Forelimb muscle (tissue), 1 donor: ENCODE results near the gene BMERB1. TPM values are rescaled to one million over a fixed set of nuclear protein-coding genes. Genes with fewer than 3 reads are reported as not detected.
"Not testable (repeated sequence)": the region's sequence is repeated elsewhere in the genome, so short reads cannot be mapped to it uniquely, and the experiment has no call there.

Experiments used
- DNase-seq: peaks from one replicate; pipeline ENCODE4 v3.0.0-alpha.2; 2013; ENCODE audit warnings: low read depth
- polyA plus RNA-seq: library from polyadenylated mRNA; unstranded; fragments of 120-200 nt; gene quantifications from one replicate; pipeline ENCODE4 v1.2.1, GENCODE V29; 2013; ENCODE audit not compliant: insufficient read length

Gene BMERB1
- polyA plus RNA-seq, 1 donor: 26.6 TPM

DNA sequence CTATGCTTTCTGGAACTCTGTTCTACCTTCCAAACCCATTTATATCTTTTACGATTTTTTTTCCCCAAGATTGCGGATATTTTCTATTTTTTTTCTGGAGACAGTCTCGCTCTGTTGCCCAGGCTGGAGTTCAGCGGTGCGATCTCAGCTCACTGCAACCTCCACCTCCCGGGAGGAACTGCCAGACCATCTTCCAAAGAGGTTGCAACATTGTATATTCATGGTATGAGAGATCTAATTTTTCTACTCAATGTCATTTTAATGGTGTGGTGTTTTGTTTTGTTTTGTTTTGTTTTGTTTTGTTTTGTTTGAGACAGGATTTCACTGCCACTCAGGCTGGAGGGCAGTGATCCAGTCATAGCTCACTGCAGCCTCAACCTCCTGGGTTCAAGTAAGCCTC lies 8.5 kb upstream of the BMERB1 start:
- no peak for DNase-seq

DNA sequence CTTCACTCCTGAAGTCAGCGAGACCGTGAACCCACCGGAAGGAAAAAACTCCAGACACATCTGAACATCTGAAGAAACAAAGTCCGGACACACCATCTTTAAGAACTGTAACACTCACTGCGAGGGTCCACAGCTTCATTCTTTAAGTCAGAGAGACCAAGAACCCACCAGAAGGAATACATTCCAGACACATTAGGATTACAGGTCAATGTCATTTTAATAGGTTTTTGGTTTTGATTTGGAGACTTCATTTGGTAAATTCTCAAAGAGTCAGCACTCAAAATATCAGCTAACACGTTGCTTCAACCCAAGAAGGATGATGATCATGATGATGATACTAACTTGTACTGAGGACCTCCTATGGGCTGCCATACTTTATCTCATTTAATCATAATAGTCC lies 7.6 kb upstream of the BMERB1 start:
- no peak for DNase-seq

DNA sequence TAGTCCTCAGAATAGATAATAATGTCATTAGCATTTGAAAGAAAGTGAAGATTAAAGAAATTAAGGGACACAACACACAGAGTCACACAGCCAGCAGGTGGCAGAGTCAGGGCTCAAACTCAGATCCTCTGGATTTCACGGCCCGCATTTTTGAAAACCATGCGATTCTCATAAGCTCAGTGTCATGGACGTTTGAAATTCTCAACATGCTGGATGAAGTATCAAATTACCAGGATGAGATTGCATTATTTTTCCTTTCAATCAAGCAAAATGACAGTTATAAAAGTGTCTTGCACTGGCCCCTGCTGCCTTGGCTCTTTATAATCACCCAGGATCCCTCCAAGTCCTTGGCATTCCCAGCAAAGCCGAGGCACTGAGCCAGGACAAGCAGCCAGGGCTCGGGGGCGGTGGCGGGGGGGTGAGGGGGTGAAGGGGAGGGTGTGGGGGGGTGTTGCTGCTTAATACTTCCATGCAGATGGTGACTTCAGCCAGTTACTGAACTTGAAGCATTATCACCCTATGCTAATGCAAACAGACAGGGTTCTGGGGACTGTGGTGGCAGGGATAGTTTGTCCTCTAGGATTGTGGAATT lies 6.6 kb upstream of the BMERB1 start:
- DNase-seq: peak; percentile 66

DNA sequence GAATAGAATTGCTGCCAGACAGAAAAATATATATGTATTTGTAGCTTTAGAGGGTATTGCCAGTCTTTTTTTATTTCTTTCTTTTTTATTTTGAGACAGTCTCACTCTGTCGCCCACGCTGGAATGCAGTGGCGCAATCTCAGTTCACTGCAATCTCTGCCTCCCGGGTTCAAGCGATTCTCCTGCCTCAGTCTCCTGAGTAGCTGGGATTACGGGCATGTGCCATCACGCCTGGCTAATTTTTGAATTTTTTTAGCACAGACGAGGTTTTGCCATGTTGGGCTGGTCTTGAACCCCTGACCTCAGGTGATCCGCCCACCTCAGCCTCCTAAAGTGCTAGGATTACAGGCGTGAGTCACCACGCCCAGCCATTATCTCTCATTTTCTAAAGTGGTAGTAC lies 3.5 kb upstream of the BMERB1 start:
- not testable (repeated sequence) for DNase-seq

DNA sequence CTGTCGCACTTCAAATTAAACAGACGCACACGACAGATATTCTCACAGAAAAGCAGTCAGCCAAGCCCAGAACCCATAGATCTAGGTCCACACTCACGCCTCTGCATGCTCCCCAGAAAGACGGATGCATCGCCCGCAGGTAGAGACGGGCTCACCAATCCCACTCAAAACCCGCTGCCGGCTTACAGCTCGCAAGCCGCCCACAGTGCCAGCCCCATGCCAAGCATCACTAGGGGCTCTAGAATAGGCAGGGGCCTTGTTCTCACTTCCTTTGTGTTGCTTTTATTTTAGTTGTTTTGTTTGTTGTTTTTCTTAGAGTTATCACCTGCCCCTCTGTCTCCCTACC lies 336 bp upstream of the BMERB1 start:
- DNase-seq: no peak

DNA sequence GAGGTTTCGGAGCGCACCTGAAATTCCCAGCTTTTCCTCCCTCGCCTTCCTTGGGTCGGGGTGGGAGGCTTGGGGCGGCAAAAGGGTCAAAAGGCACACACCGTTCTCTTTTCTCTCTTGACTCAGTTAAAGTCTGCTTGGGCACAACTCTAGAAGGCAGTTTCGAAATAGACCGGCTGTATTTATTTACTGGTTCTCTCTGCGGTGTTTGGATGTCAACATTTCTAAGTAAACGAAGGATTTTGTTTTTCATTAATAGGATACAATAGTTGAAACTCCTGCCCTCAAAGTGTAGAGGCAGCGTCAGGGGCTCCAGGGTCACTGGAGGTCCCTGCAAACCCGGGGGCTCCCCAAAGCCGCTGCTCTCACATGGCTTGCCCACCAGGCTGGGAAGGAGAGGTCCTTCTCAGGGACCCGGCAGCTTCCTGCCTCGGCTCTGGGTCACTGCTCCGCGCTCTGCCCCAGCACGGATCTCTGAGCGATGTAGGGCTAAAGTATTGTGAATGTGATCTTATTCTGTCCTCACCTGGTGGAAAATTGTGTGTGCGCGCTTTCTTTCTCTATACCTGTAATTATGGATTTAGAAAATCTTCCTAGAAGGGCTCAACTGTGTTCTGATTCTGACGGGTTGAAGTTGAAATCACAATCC lies 952 bp downstream of the BMERB1 start:
- no peak for DNase-seq

DNA sequence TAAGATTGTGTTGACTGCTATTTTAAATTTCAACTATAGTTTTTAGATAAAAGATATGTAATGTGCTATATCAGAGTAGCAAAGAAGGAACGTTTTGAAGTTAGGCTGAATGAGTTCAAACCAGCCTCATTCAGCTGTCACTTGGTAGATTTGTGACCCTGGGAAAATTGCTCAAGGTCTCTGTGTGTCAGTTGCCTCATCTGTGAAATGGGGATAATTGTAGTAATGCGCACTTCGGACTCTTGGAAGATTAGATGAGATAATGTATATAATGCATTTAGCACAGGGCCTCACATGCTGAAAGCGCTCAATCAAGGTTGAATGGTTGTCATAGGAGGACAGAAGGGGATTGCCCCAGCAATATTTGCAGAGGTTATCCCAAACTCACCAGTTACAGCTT lies 4.7 kb downstream of the BMERB1 start:
- DNase-seq: no peak

DNA sequence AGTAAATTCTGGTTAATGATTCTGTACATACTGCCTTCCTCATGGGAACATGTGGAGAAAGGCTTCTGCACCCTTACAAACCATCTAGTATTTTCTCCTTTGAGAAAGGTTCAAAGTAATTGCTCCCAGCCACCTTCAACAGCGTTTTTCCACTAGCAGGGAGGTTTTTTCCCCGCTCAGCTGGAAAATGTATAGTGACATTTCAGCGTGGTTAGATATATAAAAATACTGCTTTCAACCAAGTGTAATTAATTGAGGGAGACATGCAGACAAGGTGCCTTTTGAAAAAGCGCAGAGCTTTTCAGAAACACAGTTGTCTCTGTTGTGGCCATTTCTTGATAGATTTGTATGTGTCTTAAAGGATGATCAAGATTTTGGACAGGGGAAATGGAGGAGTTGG lies 5.1 kb downstream of the BMERB1 start:
- no peak for DNase-seq

DNA sequence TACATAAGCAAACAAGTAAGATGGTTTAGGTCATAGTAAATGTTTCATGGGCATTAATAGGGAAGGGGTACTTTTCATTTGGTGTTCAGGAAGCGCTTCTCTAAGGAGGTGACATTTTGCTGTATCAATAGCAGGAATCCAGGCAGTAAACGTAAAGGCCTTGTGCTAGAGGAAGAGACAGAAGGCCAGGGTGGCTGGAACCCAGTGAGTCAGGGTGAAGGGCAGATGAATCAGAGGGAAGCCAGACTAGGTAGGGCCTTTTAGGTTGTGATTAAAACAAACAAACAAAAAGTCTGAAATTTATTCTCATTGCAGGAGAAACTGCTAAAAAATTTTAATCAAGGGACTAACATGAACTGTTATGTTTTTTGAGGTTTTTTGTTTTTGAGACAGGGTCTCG lies 6.5 kb downstream of the BMERB1 start:
- DNase-seq: no peak

DNA sequence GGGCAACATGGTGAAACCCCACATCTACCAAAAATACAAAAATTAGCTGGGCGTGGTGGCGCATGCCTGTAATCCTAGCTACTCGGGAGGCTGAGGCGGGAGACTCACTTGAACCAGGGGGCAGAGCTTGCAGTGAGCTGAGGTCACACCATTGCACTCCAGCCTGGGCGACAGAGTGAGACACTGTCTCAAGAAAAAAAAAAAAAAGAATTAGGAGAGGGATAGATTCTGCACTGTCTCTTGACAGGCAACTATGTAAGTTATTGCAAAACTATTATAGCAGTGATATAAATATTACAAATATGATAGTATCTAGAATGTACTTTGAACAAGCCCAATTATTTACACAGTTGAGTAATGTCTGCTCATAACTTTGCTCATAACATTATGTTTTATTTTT lies 7.8 kb downstream of the BMERB1 start:
- not testable (repeated sequence) for DNase-seq

DNA sequence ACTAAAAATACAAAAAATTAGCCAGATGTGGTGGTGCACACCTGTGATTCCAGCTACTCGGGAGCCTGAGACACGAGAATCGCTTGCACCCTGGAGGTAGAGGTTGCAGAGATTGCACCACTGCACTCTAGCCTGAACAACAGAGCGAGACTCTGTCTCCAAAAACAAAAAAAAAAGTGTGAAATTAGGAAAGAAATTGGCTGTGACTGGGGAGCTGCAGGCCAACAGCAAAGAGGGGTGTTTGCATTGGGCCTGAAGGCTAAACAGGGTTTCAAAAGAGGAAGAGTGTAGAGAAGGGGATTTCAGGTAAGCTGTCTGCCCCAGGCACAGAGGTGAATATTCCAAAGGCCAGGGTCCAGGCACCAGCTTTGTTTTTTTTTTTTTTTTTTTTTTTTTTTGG lies 9.4 kb downstream of the BMERB1 start:
- no peak for DNase-seq

DNA sequence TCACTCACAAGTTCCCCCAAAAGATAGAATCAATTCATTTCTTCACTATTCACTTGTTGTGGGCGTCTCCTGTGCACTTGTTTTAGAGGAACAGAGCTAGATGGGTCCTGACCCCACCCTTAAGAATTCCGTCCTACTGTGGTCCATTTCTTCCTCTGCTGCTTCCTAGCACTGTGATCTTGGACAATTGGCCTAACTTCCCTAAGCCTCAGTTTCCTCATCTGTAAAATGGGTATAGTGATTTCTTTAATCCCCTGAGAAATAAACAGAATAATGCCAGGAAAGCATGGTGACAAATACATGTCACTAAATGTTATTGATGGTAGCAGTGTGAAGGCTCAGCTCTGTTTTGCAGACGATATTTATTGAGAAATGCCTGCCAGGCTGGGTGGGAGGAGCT lies 9.9 kb downstream of the BMERB1 start:
- DNase-seq: no peak

DNA sequence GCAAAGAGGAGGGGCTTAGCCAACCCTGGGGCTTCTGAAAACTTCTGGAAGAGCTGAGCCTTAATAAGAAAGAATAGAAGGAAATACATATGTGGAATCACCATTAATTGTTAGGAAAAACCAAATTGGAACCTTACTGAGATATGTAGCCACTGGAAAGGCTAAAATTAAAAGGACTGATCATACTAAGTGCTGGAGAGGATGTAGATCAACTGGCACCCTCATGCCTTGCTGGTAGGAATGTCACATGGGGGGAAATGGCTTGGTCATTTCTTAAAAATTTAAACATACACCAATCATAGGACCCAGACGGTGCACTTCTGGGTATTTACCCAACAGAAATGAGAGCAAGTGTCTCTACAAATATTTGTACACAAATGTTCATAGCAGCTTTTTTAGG lies 11.1 kb downstream of the BMERB1 start:
- no peak for DNase-seq

DNA sequence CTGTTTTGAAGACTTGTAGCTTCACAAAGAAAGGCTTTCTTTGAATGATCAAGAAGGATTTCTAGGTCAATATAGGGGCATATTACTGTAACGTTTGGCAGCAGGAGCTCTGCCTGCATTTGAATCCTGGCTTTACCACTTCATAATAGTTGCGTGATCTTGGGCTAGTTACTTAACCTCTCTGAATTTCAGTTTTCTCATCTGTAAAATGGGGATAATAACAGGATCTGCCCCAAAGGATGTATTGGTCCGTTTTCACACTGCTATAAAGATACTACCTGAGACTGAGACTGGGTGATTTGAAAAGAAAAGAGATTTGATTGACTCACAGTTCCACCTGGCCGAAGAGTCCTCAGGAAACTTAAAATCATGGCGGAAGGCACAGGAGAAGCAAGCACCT lies 12.5 kb downstream of the BMERB1 start:
- no peak for DNase-seq

DNA sequence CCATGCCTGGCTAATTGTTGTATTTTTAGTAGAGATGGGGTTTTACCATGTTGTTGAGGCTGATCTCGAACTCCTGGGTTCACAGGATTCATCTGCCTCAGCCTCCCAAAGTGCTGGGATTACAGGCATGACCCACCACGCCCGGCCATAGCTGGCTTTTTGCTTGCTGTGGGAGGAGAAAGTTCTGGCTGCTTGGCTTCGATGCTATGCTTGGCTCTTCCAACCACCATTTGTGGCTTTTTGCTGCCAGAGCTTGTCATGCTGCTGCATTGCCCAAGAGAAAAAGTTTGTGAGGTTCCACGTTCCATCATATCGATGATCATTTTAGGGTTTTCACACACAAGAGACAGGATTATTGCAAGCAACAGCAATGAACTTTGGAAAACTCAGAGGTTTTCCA lies 16.2 kb downstream of the BMERB1 start:
- no peak for DNase-seq

DNA sequence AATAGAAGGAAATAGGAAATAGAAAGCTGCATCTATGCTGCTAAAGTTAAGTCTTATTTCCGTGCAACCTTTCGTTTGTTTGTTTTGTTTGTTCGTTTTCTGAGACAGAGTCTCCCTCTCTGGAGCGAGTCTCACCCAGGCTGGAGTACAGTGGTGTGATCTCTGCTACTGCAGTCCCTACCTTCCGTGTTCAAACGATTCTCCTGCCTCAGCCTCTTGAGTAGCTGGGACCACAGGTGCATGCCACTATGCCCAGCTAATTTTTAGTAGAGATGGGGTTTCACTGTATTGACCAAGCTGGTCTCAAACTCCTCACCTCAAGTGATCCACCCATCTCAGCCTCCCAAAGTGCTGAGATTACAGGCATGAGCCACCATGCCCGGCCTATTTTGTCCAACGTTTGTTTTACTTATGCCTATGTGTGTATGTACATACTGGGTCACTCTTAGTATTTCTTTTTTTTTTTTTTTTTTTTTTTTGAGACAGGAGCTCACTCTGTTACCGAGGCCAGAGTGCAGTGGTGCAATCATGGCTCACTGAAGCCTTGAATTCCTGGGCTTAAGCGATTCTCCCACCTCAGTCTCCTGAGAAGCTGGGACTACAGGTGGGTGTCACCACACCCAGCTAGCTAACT lies 16.8 kb downstream of the BMERB1 start:
- DNase-seq: no peak

DNA sequence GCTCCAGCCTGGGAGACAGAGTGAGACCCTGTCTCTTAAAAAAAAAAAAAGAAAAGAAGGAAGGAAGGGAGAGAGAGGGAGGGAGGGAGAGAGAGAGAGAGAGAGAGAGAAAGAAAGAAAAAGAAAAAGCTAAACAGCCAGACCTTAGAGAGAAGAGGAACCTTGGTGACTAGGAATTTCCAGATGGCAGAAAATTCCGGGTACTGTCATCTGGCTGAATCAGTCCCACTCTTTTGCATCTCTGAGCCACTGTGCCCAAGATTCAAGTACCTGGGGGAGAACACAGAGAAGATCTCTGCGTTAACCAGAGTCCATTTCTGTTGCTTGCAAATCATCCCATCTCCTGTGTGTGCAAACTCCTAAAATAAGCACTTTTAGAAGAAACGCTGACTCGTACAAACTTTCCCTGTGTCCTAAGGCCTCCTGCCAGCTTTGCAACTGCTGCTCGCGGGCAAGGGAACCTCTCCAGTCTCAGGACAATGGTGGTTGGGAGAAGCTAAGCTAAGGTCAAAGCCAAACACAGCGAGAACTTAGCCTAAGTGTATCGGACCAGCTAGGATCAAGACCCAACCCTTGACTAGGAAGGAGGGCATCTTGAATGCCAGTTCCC lies 18.0 kb downstream of the BMERB1 start:
- DNase-seq: no peak

DNA sequence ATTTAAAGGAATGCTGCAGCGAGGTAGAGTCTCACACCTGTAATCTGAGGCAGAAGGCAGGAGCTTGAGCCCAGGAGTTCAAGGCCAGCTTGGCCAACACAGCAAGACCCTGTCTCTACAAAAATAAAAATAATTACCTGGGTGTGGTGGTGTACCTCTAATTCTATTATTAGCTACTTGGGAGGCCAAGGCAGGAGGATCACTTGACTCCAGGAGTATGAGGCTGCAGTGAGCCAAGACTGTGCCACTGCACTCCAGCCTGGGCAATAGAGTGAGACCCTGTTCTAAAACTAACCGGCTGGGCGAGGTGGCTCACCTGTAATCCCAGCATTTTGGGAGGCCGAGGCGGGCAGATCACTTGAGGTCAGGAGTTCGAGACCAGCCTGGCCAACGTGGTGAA lies 18.9 kb downstream of the BMERB1 start:
- DNase-seq: not testable (repeated sequence)

DNA sequence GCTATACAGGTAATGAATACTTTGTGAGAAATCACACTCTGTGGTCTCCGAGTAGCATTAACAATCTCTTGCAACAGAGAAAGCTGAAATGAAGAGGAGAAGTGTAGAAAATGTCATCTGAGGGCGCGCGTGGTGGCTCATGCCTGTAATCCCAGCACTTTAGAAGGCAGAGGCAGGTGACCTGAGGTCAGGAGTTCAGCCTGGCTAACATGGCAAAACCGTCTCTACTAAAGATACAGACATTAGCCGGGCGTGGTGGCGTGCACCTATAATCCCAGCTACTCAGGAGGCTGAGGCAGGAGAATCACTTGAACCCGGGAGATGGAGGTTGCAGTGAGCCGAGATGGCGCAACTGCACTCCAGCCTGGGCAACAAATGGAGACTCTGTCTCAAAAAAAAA lies 20.5 kb downstream of the BMERB1 start:
- DNase-seq: not testable (repeated sequence)

DNA sequence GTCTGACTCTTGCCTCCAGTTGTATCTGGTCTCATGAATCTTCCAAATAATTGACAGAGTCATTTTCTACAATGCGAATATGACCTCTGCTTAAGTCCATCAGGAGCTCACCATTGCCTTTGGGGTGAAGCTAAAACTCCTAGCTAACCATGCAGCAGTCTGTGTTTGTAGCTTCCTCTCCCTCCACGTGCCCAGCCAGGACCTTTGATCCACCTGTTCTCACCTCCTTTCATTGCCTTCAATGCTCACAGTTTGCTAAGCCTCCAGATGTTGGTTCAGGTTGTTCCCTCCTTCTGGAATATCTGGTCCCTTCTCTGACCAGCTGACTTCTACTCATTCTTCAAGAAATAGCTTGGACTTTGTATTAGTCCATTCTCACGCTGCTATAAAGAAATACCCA lies 23.0 kb downstream of the BMERB1 start:
- DNase-seq: no peak

DNA sequence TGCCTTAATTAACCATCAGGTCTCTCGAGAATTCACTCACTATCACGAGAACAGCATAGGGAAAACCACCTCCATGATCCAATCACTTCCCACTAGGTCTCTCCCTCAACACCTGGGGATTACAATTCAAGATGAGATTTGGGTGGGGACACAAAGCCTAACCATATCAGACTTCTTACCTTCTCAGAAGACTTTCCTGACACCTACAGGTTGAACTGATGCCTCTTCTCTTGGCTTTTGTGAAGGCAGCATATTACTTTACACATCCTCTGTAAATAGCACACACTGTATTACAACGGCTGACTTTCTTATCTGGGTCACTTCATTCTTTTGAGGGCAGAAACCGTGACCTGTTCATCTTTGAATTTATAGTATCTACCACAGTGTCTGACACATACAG lies 23.6 kb downstream of the BMERB1 start:
- no peak for DNase-seq

DNA sequence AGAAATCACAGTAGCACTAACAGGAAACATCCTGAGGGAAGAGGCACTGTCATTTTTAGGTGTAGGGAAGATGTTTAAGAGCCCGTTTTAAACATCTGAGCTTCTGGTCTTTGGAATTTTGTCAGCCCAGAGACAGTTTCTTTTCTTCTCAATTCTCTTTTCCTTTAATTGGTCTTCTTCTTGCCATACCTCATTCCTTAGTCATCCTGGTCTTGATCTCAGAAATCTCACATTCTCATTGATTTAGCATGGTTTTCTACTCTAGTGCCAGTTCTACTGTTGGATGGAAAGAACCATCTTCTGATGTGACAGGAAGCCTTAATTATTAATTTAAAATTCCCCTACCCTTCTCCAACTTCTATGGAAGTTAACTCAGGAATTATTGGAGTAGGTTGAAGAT lies 25.4 kb downstream of the BMERB1 start:
- no peak for DNase-seq

DNA sequence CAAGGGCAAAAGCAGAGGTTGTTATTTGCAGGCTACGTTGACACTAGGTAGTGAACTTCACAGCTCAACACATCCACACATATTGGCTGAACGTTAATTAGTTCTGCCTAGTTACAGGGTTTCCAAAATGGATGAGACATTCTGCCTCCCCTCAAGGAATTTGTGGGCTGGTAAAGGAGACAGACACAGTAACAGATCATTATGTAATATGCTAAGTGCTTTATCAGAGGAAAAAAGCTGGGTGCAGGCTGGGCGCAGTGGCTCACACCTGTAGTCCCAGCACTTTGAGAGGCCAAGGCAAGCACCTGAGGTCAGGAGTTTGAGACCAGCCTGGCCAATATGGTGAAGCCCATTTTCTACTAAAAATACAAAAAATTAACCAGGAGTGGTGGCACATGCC lies 26.2 kb downstream of the BMERB1 start:
- DNase-seq: no peak
